Trophoblast cell (in vitro differentiated cells and primary cell): ENCODE data around the gene ASCL1.

Source experiments
- DNase-seq, 2 donors: peaks; one replicate each; pipeline ENCODE4 v3.0.0-alpha.2; 2016
- H2AFZ ChIP-seq: 2 replicates; pipeline ENCODE4 v1.6.1; 2013; ENCODE audit warnings: low read length, moderate library complexity, mild to moderate bottlenecking; ENCODE audit not compliant: insufficient read depth, poor library complexity
- H2AK5ac ChIP-seq: 2 replicates; pipeline ENCODE4 v1.6.1; 2013; ENCODE audit warnings: mild to moderate bottlenecking, low read length
- H2BK120ac ChIP-seq: 2 replicates; pipeline ENCODE4 v1.6.1; 2013; ENCODE audit warnings: low read length, mild to moderate bottlenecking, moderate library complexity; ENCODE audit not compliant: insufficient read depth, poor library complexity
- H2BK12ac ChIP-seq: 2 replicates; pipeline ENCODE4 v1.6.1; 2013; ENCODE audit warnings: mild to moderate bottlenecking, low read length, moderate library complexity
- H2BK5ac ChIP-seq: 2 replicates; pipeline ENCODE4 v1.6.1; 2013; ENCODE audit warnings: low read length, low read depth, moderate library complexity, mild to moderate bottlenecking; ENCODE audit not compliant: poor library complexity
- H3K14ac ChIP-seq: 2 replicates; pipeline ENCODE4 v1.6.1; 2013; ENCODE audit warnings: mild to moderate bottlenecking, low read length
- H3K18ac ChIP-seq: 2 replicates; pipeline ENCODE4 v1.6.1; 2013; ENCODE audit warnings: mild to moderate bottlenecking, low read length
- H3K23ac ChIP-seq: 2 replicates; pipeline ENCODE4 v1.6.1; 2013; ENCODE audit warnings: low read length
- H3K27ac ChIP-seq: 2 replicates; pipeline ENCODE4 v1.5.1; 2013; ENCODE audit warnings: low read depth, mild to moderate bottlenecking, inconsistent platforms, low read length, moderate library complexity
- H3K27me3 ChIP-seq: 2 replicates; pipeline ENCODE4 v1.6.1; 2013; ENCODE audit warnings: inconsistent platforms, mild to moderate bottlenecking, low read length, moderate library complexity; ENCODE audit not compliant: insufficient read depth
- H3K36me3 ChIP-seq, 2 experiments: 1 replicate in 1 of 2; 2 replicates in 1 of 2; pipeline ENCODE4 v1.6.1; 2013; ENCODE audit warnings: low read length in 2 of 2, mild to moderate bottlenecking in 2 of 2, moderate library complexity in 1 of 2; ENCODE audit not compliant: insufficient read depth in 2 of 2, control insufficient read depth in 1 of 2
- H3K4ac ChIP-seq: 2 replicates; pipeline ENCODE4 v1.6.1; 2013; ENCODE audit warnings: low read depth, mild to moderate bottlenecking, low read length, moderate library complexity
- H3K4me1 ChIP-seq, 2 experiments: 1 replicate in 1 of 2; 2 replicates in 1 of 2; pipeline ENCODE4 v1.6.1; 2013; ENCODE audit warnings: low read length in 2 of 2, mild to moderate bottlenecking in 2 of 2, moderate library complexity in 1 of 2; ENCODE audit not compliant: insufficient read depth in 2 of 2, control insufficient read depth in 1 of 2
- H3K4me2 ChIP-seq: 2 replicates; pipeline ENCODE4 v1.6.1; 2013; ENCODE audit warnings: inconsistent platforms, mild to moderate bottlenecking, low read length, moderate library complexity
- H3K4me3 ChIP-seq: 2 replicates; pipeline ENCODE4 v1.5.1; 2013; ENCODE audit warnings: mild to moderate bottlenecking, low read depth, low read length, inconsistent platforms
- H3K79me1 ChIP-seq: one replicate; pipeline ENCODE4 v1.6.1; 2013; ENCODE audit warnings: low read length
- H3K79me2 ChIP-seq: 2 replicates; pipeline ENCODE4 v1.6.1; 2013; ENCODE audit warnings: low read length, mild to moderate bottlenecking; ENCODE audit not compliant: control insufficient read depth, insufficient read depth, poor library complexity
- H3K9ac ChIP-seq: 2 replicates; pipeline ENCODE4 v1.6.1; 2013; ENCODE audit warnings: mild to moderate bottlenecking, low read length
- H3K9me3 ChIP-seq: 2 replicates; pipeline ENCODE4 v1.6.1; 2013; ENCODE audit warnings: low read depth, mild to moderate bottlenecking, control low read depth, inconsistent platforms, low read length; ENCODE audit not compliant: insufficient read depth
- H4K12ac ChIP-seq: 2 replicates; pipeline ENCODE4 v1.6.1; 2013; ENCODE audit warnings: low read depth, mild to moderate bottlenecking, low read length, moderate library complexity
- H4K8ac ChIP-seq: 2 replicates; pipeline ENCODE4 v1.6.1; 2013; ENCODE audit warnings: low read depth, mild to moderate bottlenecking, low read length, moderate library complexity
- H4K91ac ChIP-seq: one replicate; pipeline ENCODE4 v1.6.1; 2013; ENCODE audit warnings: low read depth, mild to moderate bottlenecking, low read length, moderate library complexity
- WGBS: extraction: QIAGEN DNeasy Blood & Tissue Kit; methylation state at CpG from one replicate; pipeline ENCODE4 v1.1.7; 2013; ENCODE audit warnings: missing lambda C conversion rate; ENCODE audit not compliant: insufficient read length, insufficient coverage; ENCODE audit errors: extremely low coverage; 5-methylcytosine and 5-hydroxymethylcytosine counted together

Gene ASCL1

DNA sequence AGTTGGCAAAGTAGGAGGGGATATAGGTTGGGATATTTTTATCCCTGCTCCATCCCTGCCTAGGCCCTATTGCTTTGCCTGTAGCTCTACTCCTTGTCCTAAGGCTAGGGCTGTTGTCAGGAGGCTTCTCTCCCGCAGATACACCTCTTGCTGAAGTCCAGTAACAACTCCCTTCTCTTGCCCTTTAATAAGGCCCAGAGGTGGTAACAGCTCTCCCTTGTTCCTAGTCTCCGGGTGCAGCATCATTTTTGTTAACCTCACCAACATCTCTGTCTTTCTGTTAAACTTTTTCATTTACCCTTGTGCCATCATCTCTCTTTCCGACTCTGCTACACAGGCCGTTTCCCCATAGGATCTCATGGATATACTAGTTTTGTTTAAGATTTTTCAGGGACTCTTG is 6.3 kb downstream of the ASCL1 start:
- no peak overlapping the region for H4K91ac ChIP-seq
- H4K12ac ChIP-seq = no peak overlapping the region
- peaks cover 66% of the 10 kb centered on the region for H3K27me3 ChIP-seq
- no peak overlapping the region for H2BK12ac ChIP-seq
- no peak overlapping the region for H3K27ac ChIP-seq
- no peak overlapping the region for H3K4me2 ChIP-seq
- H2BK120ac ChIP-seq = no peak overlapping the region
- H3K9me3 ChIP-seq = peaks cover 5% of the 10 kb centered on the region
- H3K9ac ChIP-seq = no peak overlapping the region
- no peaks in the 10 kb centered on the region for H3K79me1 ChIP-seq
- H2AFZ ChIP-seq = no peak overlapping the region
- H2BK5ac ChIP-seq = no peak overlapping the region
- H3K23ac ChIP-seq = no peak overlapping the region
- no peak overlapping the region for H3K14ac ChIP-seq
- no peaks in the 10 kb centered on the region for H3K36me3 ChIP-seq
- no peaks in the 10 kb centered on the region for H3K4me1 ChIP-seq
- no peak for DNase-seq
- H3K18ac ChIP-seq = no peak overlapping the region
- no peak overlapping the region for H2AK5ac ChIP-seq
- no CpG with 5 or more reads among the region's 4 CpGs for WGBS
- H3K79me2 ChIP-seq = no peaks in the 10 kb centered on the region
- no peak overlapping the region for H3K4ac ChIP-seq
- H3K4me3 ChIP-seq = no peak overlapping the region
- no peak overlapping the region for H4K8ac ChIP-seq

- Histone ChIP-seq H3K4me2 (peak overlapping the region; percentile 52), H2AFZ (no peak overlapping the region), H3K4me3 (no peak overlapping the region), H3K79me2 (no peaks in the 10 kb centered on the region), H2BK5ac (no peak overlapping the region), H3K4ac (no peak overlapping the region), H2BK12ac (no peak overlapping the region), H4K91ac (no peak overlapping the region), H3K23ac (no peak overlapping the region), H3K18ac (no peak overlapping the region), H3K79me1 (no peaks in the 10 kb centered on the region), H4K12ac (no peak overlapping the region), H3K14ac (no peak overlapping the region), H3K4me1 (no peaks in the 10 kb centered on the region), H3K27ac (no peak overlapping the region), H2BK120ac (no peak overlapping the region), H3K9me3 (peaks cover 3% of the 10 kb centered on the region), H3K36me3 (no peaks in the 10 kb centered on the region), H2AK5ac (no peak overlapping the region), H3K9ac (no peak overlapping the region), H3K27me3 (peaks cover 57% of the 10 kb centered on the region), H4K8ac (no peak overlapping the region)
- DNase-seq = no peak
- WGBS = no CpG with 5 or more reads among the region's 21 CpGs
Observed at GRCh38 chr12:102964872-102965271, 7.4 kb downstream of the ASCL1 start.

- Histone ChIP-seq H3K79me1 (no peaks in the 10 kb centered on the region), H3K4me3 (no peak overlapping the region), H3K27me3 (peaks cover 55% of the 10 kb centered on the region), H3K4me2 (peak overlapping the region; percentile 52), H2AFZ (no peak overlapping the region), H3K4ac (no peak overlapping the region), H4K12ac (no peak overlapping the region), H3K79me2 (no peaks in the 10 kb centered on the region), H2BK5ac (no peak overlapping the region), H2BK12ac (no peak overlapping the region), H3K36me3 (no peaks in the 10 kb centered on the region), H3K14ac (no peak overlapping the region), H2BK120ac (no peak overlapping the region), H3K18ac (no peak overlapping the region), H2AK5ac (no peak overlapping the region), H4K91ac (no peak overlapping the region), H4K8ac (no peak overlapping the region), H3K27ac (no peak overlapping the region), H3K9ac (no peak overlapping the region), H3K4me1 (no peaks in the 10 kb centered on the region), H3K23ac (no peak overlapping the region), H3K9me3 (peaks cover 3% of the 10 kb centered on the region)
- WGBS = no CpG with 5 or more reads among the region's 38 CpGs
- no peak for DNase-seq
Observed at GRCh38 chr12:102965281-102966155, 8.0 kb downstream of the ASCL1 start.

- no peak overlapping the region for H3K4me2 ChIP-seq
- no peak overlapping the region for H4K8ac ChIP-seq
- no peak overlapping the region for H4K12ac ChIP-seq
- H3K18ac ChIP-seq = no peak overlapping the region
- DNase-seq = no peak
- H3K79me2 ChIP-seq = no peaks in the 10 kb centered on the region
- no peaks in the 10 kb centered on the region for H3K36me3 ChIP-seq
- H3K79me1 ChIP-seq = no peaks in the 10 kb centered on the region
- no peak overlapping the region for H2BK120ac ChIP-seq
- no peak overlapping the region for H4K91ac ChIP-seq
- H3K23ac ChIP-seq = no peak overlapping the region
- H3K27me3 ChIP-seq = peaks cover 47% of the 10 kb centered on the region
- no peak overlapping the region for H3K4ac ChIP-seq
- WGBS = no CpG with 5 or more reads among the region's 12 CpGs
- H2BK5ac ChIP-seq = no peak overlapping the region
- H2AK5ac ChIP-seq = no peak overlapping the region
- H2AFZ ChIP-seq = no peak overlapping the region
- H2BK12ac ChIP-seq = no peak overlapping the region
- H3K27ac ChIP-seq = no peak overlapping the region
- H3K9ac ChIP-seq = no peak overlapping the region
- H3K4me1 ChIP-seq = no peaks in the 10 kb centered on the region
- peaks cover 3% of the 10 kb centered on the region for H3K9me3 ChIP-seq
- no peak overlapping the region for H3K4me3 ChIP-seq
- H3K14ac ChIP-seq = no peak overlapping the region
Observed at GRCh38 chr12:102966200-102966863, 8.9 kb downstream of the ASCL1 start.
